GM19351 (cell line): ENCODE data around the gene HOXC5.

Source experiments
- ATAC-seq: cut with Tn5 transposase; IDR thresholded peaks from one replicate; pipeline ENCODE4 v1.9.1; 2021; ENCODE audit warnings: mild to moderate bottlenecking, moderate library complexity; ENCODE audit not compliant: unreplicated experiment

HOXC5 gene

DNA sequence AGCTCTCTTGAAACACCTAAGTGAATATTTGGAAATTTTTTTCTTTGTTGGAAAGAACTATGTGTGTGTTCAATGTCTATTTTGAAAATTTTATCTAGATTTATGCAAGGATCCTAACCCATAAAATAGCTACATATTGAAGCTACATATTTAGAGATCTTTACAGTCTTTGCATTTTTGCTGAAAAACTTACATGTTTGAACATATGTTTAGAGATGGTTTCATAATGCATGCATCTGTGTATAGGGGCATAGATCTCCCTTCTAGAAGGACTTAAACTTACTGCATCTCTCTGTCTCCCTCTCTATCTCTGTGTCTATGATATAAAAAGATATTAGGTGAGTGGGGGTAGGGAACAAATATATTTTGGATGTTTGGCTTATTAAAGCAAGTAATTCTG is 12.6 kb downstream of the HOXC5 start:
- no peak for ATAC-seq

DNA sequence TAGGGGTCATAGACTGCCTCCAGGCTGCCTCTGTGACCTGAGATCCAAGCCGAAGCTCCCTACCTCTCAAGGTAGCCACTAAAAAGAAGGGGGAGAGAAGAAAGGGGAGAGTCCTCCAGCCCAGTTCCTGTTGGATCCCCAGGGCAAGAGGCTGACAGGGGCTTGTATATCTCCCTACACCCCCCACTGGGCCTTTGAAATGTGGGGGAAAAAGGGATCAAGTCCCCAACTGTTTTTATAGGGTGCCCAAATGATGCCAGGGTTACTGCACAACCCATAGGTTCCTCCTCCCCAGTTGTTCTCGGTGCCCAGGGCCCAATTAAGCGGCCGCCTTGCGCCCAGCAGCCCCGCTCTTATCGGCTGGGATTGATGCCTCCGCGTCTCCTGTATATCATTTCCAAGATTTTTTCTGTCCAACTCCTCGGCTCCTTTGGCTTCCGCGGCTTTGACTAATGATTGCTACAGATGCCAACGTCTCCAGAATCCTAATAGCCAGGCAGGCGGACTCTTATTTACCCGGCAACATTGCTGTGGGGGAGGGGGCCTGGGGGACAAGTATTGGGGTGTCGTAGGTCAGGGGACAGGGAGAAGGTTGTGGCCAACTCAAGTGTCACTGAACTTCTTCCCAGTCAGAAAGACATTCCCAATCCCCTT is 13.1 kb downstream of the HOXC5 start:
- ATAC-seq: no peak

DNA sequence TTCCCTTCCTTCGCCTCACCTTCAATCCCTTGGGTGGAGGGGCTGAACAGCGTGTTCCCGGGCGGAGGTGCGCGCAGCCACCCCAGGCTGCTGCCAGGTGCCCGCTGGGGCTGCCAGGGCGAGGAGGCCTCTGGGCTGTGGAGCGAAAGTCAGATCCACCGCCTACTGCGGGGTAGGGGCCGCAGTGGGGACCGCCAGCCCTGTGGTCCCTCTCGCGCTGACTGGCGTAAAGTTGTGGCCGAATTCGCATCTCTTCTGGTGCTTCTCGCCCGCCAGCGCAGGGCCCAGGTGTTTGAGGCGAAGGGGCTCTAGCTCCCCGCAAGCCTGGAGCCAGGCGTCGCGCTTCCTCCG is 13.9 kb downstream of the HOXC5 start:
- ATAC-seq: no peak

DNA sequence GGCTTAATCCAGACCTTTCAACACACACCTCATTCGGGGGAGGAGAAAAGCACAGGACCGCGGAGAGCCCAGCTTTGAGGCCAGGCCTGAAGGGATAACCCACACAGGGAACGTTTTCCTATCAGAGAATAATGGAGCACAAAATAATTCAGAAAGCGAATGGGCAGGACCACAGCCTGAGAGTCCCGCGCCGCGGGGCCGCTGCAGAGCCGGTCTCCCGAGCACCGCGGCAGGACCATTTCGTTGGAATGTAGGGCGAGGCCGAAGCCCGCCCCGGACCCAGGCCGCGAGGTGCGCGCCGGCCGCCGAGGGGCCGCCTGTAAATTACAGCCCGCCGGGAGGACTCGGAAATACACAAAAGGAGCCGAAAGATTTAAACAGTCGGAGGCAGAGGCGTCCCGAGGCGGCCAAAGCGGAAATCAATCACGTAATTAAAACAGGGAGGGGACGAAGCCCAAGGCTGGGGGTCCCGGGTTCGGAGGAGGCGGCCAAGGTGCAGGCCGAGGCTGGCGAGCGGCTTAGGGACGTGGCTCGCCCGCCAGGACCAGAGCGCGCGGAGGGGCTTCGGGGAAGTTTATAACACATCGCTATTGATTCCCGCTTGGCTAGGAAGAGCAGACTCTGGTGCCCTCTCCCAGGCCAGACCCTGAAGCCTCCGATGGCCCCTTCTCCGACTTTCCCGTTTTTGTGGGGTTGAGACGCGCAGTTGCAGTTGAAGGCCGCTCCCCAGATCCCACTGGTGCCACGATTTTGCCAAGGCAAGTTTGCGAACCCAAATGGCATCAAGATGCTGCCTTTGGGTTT is 14.5 kb downstream of the HOXC5 start:
- ATAC-seq: no peak

DNA sequence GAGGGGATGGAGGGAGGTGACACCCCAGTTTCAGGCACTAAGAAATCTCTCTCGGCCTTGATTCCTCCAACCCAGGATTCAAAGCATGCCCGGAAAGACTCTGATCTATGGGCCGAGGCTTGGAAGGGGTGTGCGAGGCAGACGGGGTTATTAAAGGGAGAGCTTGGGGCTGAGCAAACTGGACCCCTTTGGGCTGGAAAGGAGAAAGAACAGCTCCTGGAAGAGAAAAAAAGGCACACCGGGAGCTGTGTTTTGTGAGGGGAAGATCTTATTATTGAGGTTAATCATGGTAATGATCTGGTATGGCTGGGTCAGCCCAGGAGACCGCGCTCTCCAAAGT is 15.1 kb downstream of the HOXC5 start:
- ATAC-seq: no peak

DNA sequence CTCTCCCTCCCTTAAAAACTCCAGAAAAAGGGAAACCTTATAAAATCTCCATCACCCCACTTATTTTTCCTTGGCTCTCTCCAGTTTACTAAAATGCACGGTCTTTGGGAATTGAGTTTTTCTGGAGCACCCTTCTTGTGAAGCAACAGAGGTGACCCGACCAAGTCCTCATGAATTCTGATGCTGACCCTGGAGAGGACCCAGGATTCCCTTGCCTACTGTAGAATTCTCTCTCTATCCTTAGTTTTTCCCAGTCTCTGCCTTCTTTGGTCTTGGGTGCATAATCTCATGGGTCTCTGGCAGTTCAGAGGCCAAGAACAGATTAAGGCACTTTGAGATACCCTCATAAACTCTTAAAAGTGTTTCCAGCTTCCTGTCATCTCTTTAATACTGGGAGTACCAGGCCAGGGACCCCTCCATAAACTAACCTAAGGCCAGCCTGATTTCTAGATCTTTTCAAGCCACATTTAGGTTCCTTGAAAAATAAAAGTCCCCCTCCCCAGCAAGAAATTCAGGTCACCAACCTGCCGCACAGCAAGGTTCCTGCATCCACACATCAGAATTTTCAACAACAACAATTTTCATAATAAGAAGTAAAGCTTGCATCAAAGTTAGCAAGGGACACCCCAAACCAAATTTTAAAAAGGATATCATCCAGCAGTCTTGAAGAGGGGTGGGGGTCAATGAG is 15.7 kb downstream of the HOXC5 start:
- ATAC-seq: no peak

DNA sequence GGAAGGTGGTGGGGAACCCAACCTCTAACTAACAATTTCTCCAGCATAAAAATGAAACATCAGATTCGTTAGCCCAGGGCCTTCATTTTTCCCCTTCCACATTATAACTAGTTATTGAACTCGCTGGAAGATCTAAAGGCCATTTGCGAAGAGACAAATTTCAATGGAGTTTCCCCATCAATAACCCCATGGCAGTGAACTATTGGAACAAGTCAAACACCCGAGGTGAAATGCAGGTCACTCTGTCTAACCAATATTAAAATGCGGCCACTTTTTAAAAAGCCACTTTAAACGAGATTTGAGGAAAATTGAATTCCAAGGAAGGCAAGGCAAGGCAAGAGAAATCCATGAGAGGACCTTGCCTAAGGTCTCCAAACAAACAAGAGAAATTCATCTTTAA is 16.3 kb downstream of the HOXC5 start:
- ATAC-seq: no peak

DNA sequence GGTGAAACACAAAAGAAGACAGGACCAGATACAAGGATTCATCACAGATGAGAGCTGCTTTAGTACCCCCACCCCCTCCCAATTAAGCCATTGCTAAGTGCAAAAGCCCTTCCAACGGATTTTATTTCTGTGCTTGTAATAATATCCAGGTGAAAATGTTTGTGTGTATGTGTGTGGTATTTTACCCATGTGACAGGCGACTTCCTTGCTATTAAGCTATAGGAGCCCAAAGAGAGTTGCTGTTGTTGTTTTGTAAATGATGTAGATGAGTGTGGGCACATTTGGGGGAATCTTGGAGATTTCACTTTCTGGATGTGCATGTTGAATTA is 17.6 kb downstream of the HOXC5 start:
- no peak for ATAC-seq

DNA sequence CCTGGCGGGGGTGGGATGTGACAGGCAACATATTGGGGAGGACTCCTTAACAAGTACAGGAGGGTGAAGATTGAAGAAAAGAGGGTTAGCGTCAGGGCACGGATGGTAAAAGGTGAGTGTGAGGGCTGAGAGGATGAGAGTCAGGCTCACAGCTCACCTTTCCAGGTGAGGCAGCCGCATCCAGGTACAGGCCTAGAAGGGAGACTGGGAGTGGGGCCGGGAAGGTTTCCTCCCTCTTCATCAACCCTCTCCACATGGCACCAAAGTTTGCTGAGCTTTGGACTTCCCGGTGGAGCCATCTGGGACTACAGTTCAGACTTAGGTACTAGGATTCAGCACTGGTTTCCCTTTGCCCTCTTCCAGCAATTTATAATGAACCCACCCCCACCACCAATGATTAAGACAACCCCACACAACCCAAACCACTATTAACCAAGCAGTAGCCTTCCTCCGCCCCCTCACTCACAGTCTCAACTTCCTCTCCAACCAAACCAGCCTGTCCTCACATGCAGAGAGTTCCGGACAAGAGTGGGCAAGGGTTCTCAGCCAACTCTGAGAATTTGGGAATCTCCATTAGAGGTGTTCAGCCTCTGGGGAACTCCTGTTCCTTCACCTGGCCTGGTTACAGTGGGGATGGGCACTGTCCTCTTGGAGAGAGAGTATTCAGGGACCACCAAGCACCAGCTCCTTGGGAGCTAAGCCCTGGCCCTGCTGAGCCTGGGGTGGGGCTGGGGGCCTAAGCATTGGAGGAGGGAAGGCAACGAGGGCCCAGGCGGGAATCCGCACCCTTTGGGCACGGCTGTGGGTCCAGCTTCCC is 18.4 kb downstream of the HOXC5 start:
- ATAC-seq: no peak

DNA sequence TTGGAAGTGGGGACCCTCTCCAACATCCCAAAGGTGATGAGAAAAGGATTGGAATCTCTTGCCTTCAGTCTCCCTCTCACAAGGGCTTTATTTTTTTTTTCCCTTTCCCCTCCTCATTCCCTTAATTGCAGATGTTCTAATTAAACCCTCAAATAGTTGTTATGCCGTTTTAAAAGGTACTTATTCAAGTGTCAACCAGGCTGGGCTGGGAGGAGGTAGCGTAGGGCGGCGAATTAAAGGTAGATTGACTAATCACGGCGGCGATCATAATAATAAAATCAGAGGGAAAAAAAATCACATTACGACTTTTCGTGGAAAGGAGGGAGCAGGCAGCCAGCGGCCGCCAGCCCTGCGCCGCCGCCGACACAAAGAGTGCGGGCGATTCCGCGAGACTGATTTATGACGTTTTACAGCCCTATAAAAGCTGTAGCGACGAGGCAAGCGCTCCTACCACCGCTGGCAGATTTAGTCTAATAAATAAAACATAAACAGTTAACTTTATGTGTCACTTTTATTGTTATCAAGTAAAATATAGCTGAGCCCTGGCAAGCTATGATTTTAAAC is 19.1 kb downstream of the HOXC5 start:
- no peak for ATAC-seq

DNA sequence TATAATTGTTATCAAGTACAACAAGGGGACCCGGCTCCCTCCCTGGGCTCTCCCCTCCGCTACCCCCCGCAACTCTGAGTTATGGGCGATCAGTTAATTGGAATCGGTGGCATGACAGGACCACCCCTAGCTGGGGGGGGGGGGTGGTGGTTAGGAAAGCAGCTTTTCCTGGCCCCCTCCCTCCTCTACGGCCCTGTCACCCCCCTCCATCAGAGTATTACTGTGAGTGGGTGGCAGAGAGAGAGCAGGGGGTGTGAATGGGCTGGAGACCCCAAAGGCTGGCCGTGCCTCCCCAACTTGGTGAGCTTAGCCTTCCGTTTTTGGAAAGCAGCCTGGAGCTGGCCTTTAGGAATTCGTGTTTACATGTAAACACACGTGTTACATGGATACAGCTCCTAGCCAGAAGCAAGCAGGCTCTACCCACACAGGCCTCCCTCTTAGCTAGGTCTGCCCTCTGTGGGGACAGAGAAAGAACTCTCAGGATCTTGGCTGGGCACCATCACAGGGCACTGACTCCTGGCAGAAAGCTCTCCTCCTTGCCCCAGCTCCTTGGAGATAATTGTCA is 19.7 kb downstream of the HOXC5 start:
- no peak for ATAC-seq

DNA sequence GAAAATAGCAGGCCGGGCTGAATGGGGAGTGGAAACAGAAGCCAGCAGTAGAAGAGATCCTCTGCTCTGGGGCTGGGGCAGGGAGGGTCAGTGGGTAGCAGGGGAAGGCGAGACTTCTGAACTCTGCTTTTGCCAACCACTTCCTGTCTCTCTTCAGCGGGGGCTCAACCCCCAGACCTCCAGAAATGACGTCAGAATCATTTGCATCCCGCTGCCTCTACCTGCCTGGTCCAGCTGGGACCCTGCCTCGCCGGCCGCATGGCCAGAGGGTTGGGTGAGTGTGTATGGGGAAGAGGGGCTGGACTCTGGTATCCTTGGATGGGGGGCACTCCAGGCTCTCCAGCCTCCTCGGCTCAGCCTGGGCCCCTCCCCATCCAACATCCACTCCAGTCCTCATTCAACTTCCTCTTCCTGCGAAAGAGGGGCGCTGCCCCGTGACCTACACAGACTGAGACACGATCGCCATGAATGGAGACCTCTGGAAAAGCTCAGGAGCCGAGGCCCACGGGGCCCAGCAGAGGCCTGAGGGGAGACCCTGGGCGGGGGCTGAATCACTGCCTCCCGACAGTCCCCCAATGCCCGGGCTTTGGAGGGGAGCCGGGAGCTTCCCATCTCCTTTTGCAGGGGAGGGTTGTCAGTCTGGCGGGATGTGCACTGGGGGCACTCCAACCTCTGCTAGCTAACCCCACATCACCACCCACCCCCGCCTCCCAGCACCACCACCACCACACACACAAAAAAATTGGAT is 20.3 kb downstream of the HOXC5 start:
- peak; percentile 81 for ATAC-seq

DNA sequence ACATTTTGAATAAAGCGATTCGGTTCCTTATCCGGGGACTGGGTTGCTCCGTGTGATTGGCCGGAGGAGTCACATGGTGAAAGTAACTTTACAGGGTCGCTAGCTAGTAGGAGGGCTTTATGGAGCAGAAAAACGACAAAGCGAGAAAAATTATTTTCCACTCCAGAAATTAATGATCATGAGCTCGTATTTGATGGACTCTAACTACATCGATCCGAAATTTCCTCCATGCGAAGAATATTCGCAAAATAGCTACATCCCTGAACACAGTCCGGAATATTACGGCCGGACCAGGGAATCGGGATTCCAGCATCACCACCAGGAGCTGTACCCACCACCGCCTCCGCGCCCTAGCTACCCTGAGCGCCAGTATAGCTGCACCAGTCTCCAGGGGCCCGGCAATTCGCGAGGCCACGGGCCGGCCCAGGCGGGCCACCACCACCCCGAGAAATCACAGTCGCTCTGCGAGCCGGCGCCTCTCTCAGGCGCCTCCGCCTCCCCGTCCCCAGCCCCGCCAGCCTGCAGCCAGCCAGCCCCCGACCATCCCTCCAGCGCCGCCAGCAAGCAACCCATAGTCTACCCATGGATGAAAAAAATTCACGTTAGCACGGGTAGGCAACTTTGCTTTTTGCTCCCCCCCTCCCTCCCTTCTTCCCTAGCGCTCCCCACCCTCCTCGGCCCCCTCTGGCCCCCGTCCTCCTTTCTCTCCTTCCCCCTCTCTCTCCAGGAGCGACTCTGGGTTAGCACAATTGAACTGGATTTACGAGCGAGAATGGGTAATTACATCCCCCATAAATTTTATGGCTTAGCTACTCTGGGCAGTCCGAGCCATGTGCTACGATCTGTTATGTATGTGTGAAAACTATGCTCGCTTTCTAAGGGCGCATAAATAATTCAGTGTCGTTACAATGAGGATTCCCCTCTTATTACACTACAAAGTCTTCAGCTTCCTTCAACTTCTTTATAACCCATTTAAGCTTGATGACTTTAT is 21.2 kb downstream of the HOXC5 start, which contains the start of gene HOXC4:
HOXC4 (plus strand) TSS at position 85 of the 991 bp plus-strand sequence; CDS start at position 173, 88 bp downstream.
- peak; percentile 47 for ATAC-seq

DNA sequence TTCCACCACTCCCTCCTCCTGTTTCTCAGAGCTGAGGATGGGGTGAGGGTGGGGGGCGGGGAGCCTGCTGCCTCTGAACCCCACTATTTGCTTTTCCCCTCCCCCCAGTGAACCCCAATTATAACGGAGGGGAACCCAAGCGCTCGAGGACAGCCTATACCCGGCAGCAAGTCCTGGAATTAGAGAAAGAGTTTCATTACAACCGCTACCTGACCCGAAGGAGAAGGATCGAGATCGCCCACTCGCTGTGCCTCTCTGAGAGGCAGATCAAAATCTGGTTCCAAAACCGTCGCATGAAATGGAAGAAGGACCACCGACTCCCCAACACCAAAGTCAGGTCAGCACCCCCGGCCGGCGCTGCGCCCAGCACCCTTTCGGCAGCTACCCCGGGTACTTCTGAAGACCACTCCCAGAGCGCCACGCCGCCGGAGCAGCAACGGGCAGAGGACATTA is 21.9 kb downstream of the HOXC5 start:
- no peak for ATAC-seq

DNA sequence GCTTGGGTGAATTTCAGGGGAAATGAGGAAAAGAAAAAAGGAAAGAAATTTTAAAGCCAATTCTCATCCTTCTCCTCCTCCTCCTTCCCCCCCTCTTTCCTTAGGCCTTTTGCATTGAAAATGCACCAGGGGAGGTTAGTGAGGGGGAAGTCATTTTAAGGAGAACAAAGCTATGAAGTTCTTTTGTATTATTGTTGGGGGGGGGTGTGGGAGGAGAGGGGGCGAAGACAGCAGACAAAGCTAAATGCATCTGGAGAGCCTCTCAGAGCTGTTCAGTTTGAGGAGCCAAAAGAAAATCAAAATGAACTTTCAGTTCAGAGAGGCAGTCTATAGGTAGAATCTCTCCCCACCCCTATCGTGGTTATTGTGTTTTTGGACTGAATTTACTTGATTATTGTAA is 22.7 kb downstream of the HOXC5 start:
- no peak for ATAC-seq

DNA sequence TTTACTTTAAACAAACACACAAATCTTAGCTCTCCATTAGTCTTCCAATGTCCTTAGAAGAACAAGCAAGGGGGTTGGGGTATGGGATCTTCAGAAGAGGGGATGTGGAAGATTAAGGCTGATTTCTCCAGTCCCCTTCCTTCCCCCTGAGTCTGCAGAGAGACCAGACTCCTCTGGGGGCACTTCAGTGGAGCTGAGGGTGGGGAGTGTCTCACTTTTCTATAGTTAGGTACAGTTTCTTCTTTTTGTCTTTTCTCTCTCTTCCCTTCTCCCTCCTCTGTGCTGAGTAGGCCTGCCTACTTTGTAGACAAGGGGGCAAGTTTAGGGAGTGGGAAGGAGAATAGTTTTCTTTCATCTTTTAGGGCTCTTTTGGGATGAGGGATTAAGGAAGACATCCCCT is 23.3 kb downstream of the HOXC5 start:
- no peak for ATAC-seq

DNA sequence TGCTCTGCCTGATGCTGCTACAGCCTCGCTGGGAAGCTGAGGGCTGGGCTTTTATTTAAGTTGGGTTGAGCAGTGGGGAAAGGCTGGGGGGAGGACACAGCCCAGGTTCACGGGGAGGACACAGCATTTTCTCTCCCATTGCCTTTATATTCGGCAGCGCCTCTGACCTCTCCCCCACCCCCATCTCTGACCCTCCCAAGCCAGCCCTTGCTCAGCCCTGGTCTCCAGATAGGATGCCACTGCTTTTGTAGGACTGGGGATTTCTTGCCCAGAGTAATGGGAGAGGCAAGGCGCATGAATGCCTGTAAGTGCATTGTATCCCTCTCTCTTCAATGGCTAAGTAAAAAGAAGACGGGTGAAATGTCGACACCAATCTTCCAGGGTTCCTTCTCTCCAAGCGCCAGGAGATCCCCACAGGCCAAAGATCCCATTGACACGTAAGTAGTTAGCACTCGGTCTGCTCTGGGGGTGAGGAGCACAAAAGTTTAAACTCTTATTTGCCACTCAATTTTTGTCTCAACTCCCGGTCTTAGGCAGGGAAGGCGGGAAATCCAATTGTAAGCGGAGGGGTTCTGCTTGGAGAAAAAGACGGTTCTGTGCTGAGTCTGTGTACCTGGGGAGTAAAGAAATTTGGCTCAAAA is 25.4 kb downstream of the HOXC5 start:
- ATAC-seq: no peak

DNA sequence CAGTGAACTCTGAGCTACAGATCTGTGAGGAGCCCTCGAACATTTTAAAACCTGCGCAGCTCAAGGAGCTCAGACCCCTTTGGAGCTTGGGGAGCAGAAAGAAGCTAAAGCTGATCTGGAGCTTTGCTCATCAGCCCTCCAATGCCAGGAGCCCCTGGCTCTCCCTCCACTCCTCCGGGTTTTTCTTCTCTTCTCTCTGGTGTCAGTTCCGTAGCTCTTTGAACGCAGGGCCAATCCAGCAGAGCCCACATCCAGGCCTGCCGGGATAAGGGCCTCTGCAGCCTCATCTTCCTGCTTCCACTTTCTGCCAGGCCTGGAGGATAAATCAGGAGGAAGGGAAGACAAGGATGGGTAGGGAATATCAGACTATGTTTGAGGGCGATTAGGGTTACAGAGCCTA is 26.8 kb downstream of the HOXC5 start:
- ATAC-seq: no peak
